HCT116 (cell line): Measurements from ENCODE around the gene PHF10.

ENCODE experiments used
- ATF3 ChIP-seq: IDR thresholded peaks from 2 replicates; pipeline ENCODE4 v1.6.1; 2012
- ELF1 ChIP-seq: IDR thresholded peaks from 2 replicates; pipeline ENCODE4 v1.6.1; 2012; ENCODE audit warnings: low read depth, borderline replicate concordance
- EZH2 ChIP-seq: fragments of 200-600 bp; sonication (generic); IDR thresholded peaks from 2 replicates; pipeline ENCODE4 v1.6.1; 2017; ENCODE audit warnings: antibody characterized with exemption, mixed run types
- POLR2A ChIP-seq: IDR thresholded peaks from 2 replicates; pipeline ENCODE4 v1.7.0; 2011; ENCODE audit warnings: borderline replicate concordance; ENCODE audit not compliant: insufficient read depth, insufficient read length; ENCODE audit errors: extremely low read depth
- POLR2AphosphoS5 ChIP-seq: IDR thresholded peaks from 2 replicates; pipeline ENCODE4 v1.6.1; 2011; ENCODE audit warnings: mild to moderate bottlenecking, low read depth, low read length, moderate library complexity
- YY1 ChIP-seq: IDR thresholded peaks from 2 replicates; pipeline ENCODE4 v1.6.1; 2011; ENCODE audit warnings: low read length, low read depth, moderate library complexity, mild to moderate bottlenecking; ENCODE audit not compliant: insufficient replicate concordance; ENCODE audit errors: extremely low read depth
- ZFX ChIP-seq: fragments of 450-650 bp; IDR thresholded peaks from 2 replicates; pipeline ENCODE4 v1.6.1; 2017
- ZNF274 ChIP-seq: fragments of 200-500 bp; sonication (Bioruptor generic); IDR thresholded peaks from 2 replicates; pipeline ENCODE4 v1.6.1; 2014; ENCODE audit warnings: mild to moderate bottlenecking, low read depth, low read length, inconsistent platforms
- TF ChIP-seq, protein P1 (sequence below), 3 experiments: fragments of 200-600 bp in 1 of 3; sonication (generic) in 1 of 3; IDR thresholded peaks in 2 of 3; conservative IDR thresholded peaks in 1 of 3; 2 replicates each; pipeline ENCODE4 v1.5.1; 2012 to 2017; ENCODE audit warnings: low read depth in 2 of 3, low read length in 2 of 3, antibody characterized with exemption in 1 of 3, borderline replicate concordance in 1 of 3, control low read depth in 1 of 3, mild to moderate bottlenecking in 1 of 3, mixed read lengths in 1 of 3, mixed run types in 1 of 3, moderate library complexity in 1 of 3; ENCODE audit not compliant: insufficient read depth in 1 of 3

DNA sequence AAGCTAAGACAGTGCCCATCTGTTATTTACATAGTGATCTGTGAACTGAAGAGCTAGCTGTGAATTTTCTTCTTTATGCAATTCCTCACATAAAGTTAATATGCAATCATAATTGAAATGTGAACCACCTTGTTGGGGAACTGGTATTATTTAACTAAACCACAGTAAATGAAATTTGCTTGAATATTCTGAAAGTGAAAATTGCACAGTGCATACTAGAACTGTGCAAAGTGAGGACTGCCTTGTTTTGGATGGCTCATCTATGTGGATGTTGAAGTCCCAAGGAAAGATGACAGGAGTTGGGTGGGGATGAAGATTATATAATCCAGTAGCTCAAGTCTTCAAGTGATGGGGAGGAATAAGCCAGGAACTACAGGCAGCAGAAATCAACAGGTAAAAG, 5.7 kb upstream of the PHF10 start:
- TF ChIP-seq, protein P1, sequence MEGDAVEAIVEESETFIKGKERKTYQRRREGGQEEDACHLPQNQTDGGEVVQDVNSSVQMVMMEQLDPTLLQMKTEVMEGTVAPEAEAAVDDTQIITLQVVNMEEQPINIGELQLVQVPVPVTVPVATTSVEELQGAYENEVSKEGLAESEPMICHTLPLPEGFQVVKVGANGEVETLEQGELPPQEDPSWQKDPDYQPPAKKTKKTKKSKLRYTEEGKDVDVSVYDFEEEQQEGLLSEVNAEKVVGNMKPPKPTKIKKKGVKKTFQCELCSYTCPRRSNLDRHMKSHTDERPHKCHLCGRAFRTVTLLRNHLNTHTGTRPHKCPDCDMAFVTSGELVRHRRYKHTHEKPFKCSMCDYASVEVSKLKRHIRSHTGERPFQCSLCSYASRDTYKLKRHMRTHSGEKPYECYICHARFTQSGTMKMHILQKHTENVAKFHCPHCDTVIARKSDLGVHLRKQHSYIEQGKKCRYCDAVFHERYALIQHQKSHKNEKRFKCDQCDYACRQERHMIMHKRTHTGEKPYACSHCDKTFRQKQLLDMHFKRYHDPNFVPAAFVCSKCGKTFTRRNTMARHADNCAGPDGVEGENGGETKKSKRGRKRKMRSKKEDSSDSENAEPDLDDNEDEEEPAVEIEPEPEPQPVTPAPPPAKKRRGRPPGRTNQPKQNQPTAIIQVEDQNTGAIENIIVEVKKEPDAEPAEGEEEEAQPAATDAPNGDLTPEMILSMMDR (IDR thresholded peaks at IDR 0.05 in 2 of 3, conservative IDR thresholded peaks at IDR 0.05 in 1 of 3; ENCODE audit: borderline replicate concordance in 1 of 3, insufficient read depth in 1 of 3, low read depth in 2 of 3, low read length in 2 of 3) = no peak
- no peak for TF ChIP-seq POLR2A
- TF ChIP-seq ATF3 = no peak
- no peak for TF ChIP-seq ZNF274
- TF ChIP-seq POLR2AphosphoS5 = no peak
- TF ChIP-seq YY1 = no peak
- TF ChIP-seq EZH2 = no peak
- no peak for TF ChIP-seq ELF1
- no peak for TF ChIP-seq ZFX
